HG03097 (cell line): ENCODE data around the gene CSMD2.

ENCODE experiments used
- ATAC-seq: cut with Tn5 transposase; IDR thresholded peaks from one replicate; pipeline ENCODE4 v1.9.1; 2021; ENCODE audit not compliant: unreplicated experiment, low FRiP score

CSMD2 gene

DNA sequence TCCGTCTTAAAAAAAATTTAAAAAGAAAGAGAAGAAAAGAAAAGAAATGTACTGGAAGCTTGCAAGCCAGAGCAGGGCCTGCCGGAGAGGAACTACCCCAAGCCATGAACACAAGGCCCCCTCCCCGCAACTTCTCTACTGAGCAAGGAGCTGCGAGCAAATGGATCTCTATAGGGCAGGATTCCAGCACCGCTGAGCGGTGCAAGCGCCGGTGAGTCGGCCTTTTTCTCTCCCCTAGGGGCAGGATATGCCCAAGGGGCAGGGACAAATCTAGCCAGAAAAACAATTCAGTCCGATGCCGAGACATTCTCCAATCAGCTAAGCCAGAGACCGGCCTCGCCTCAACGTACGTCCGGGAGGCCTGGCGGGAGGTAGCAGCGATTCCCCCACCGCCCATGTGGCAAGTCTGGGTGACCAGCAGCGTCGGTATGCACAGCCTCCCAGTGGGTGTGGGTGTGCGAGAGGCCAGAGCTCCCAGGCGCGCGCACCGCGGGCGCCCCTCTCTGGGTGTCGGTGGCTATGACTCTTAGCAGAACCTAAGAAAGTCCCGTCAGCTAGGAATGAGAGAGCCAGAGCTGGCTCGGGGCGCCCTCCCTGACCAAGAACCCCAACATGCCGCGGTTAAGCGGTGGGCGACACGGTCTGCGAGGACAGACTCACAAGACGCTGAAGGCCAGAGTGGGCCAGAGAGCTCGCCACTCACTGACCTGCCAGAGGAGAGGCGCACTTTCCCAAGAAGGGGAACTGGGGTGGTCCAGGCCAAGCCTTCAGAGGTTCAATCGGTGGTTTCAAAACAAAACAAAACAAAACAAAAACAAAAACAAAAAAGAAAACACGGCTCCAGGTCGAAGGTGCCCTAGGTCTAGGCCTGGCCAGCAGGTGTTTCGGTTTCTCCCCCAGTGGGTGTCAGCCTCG, 1.9 kb downstream of the CSMD2 start:
- ATAC-seq, result no peak

DNA sequence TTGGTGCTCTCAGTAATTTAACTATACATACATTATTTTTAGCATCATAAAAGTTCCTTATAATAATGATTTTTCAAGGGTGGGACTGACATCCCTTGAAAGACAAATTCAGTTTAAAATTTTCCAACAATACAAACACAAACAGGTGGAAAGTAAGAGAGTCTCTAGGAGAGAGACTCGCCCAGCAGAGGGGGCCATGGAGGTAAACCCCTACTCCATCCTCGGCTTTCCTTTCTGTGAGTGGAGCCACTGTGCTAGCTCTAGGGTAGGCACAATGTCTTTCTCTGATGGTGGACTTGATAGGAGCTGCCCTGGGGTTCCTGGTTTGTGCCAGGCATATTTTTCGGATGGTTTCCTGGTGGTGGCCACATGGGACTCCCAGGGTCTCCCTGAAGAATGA, 8.3 kb downstream of the CSMD2 start:
- no peak for ATAC-seq

DNA sequence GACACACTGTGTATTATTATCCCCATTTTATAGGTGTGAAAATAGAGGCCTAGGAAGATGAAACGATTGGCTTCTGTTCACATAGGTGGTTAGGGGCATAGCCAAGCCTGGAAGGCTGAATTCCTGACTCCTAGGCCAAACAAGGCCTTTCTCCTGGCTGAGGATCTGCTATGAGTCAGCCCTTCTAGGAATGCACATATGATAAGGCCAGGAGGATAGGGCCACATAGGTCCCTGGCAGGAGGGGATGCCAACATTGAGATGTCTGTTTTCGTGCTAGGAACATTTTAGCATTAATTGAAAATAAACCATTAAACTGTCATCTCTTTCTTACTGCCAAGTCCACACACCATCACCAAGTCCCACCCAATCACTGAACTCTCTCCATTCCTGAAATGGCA, 9.2 kb downstream of the CSMD2 start:
- ATAC-seq, result no peak

GRCh38 chr1:34153246-34153645, 11.8 kb downstream of the CSMD2 start:
- ATAC-seq, result no peak

DNA sequence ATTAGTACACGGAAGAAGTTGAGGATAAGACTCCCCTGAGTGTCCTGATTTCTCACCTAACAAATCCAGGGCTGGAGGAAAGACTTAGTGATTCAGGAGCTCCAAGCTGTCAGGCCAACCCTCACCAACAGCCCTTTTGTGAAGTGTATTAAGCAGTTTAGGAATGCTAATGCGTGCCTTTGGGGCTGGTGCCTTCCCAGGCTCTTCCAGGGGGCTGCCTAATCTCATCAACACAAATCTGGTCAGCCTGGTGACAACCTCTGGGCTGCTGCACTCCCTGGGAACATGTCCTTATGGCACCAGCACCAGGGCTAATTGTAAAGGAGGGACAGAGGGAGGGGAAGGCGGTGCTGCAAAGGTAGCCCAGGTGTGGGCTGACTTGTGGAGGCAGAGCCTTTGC, 15.5 kb downstream of the CSMD2 start:
- ATAC-seq, result no peak

- ATAC-seq, result no peak
These were observed 17.7 kb downstream of the CSMD2 start for GRCh38 chr1:34147301-34147700.

GRCh38 chr1:34144766-34145165, 20.3 kb downstream of the CSMD2 start:
- no peak for ATAC-seq

DNA sequence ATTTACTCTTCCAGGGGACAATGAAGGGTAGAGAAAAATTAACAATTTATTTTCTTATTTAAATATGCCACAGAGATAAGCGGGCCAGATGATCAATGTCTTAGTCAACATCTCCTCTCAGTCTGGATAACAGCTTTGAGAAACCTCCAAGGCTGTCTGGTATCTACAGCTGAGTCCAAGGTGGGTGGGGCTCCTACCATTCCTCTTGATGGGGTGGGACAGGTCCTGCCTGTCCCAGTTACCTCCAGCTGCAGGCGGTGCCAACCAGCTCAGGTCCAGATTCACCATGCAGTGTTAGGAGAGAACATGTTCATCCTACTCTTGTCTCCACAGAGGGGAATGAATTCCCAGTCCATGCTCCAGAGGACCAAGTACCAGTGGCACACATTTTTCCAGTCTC, 21.1 kb downstream of the CSMD2 start:
- ATAC-seq, result no peak

- ATAC-seq, result no peak
These were observed 24.9 kb downstream of the CSMD2 start for GRCh38 chr1:34140011-34140676.

DNA sequence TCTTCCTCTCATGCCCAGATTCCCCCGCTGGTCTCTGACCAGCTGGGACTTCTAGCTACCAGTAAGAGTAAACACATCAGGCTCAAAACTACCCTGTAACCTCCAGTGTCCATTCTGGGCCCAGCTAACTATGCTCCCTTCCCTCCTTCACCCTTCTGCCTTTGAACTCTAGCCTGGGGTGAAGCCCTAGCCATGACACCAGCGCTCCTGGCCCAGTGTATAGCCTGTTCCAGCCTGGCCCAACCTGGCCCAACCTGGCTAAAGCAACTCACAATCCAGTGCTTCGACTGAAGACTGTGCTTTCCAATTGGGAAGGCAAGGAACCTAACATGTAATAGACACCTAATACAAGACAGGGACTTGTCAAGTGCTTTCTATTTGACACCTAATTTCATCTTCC, 27.6 kb downstream of the CSMD2 start:
- ATAC-seq, result no peak

DNA sequence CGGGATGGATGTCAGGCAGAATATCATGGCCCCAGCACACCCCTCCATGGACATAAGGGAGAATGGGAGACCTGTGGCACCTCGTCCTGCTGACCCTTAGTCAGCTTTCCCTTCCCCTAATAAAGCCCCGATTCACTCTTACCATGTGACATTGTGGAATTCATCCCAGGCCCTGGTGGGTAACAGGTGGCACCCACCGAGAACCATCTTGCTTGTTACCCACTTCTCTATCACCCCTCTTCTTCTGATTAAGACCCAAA, 32.9 kb downstream of the CSMD2 start:
- no peak for ATAC-seq

DNA sequence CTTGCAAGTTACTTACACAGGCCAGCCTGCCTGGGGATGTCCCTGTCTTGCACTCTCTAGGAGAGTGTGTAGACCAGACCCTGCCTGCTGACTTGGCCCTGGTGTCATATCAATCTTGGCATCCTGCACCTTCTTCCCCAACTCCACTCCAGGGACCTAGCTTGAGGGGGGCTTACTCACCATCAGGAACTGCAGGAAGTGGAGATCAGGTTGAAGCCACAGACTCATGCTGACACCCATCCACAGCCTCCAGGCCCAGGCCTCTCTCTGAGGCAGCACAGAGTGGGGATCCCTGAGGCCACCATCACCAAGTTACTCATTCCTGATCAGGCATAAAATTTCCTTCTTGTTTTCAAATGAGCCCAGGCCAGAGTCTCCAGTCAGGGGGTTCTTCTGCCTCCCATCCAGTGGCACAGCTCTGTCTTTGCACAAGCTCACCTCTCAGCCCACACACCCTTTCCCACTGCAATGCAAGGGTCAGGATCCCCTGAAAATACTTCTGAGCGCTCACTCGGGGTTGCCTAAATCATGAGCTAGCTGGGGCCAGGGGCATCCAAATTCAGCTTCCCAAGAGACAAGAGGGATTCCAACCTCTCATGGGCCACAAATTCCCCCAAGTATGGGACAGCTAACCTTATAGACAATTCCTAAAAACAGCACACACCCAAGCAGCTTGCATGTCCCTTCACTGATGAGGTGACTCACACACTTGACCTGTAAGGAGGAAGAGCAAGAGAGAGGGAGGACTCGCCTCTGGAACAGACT, 33.5 kb downstream of the CSMD2 start:
- no peak for ATAC-seq

DNA sequence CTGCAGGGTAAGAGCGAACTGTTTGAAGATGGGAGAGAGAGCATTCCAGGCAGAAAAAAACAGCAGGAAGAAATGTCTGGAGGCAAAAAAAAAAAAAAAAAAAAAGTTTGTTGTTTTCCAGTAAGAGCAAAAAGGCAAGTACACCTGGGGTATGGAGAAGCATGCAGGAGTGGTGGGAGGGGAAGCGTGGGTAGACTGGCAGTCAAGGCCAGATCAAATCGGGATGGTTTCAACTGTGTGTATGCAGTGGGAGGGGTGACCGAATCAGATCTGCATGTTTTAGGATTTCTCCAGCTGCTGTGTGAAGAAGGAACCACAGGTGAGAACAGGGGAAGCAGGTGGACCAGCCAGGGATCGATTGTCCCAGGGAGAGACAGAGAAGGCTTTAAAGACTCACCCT, 34.7 kb downstream of the CSMD2 start:
- ATAC-seq, result no peak

- no peak for ATAC-seq
These were observed 35.4 kb downstream of the CSMD2 start for GRCh38 chr1:34129630-34130029.

- no peak for ATAC-seq
These were observed 36.7 kb downstream of the CSMD2 start for GRCh38 chr1:34128186-34128889.

DNA sequence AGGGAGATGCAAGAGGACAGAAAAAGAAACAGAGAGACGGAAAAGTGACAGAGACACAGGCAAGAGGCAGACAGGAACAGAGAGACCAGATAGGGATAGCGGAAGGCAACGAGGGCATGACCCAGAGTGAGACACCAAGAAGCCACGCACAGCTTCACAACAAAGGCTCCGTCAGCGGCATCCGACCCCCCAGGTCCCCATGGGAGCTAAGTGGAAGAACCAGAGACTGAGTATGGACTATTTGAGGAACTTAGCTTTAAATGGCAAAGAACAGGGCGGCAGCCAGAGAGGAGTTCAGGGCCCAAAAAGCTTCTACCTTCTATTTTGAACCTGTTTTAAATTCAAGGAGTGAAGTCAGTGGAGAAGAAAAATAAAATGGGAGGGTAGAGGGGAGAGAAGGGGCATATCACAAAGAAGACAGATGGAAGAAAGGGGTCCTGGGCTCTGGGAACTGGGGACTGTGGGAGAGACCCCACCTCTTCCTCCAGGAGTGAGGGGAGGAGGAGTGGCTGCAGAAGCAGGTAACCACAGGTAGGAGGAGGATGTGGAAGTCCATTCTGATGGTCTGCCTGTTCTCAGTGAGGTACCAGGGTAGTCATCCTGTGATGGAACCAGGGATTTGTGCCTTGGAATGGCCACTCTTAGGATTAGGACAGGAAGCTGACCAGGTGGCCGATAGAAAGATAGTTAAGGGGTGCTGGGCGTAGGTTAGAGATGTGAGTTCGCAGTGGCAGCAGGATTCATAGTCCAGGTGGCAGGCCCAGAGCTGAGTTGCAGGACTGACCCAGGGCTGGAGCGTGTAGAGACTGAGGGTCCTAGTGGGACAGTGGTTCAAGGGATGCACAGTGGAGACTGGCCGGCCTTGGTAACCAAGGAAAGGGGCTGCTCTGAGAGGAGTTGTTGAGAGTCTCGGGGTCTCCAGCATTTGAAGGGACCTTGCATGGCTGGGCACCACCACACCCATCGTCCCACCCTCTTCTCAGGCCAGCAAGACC, 37.7 kb downstream of the CSMD2 start:
- no peak for ATAC-seq

- ATAC-seq, result no peak
These were observed 38.5 kb downstream of the CSMD2 start for GRCh38 chr1:34126486-34126885.

GRCh38 chr1:34125721-34126380, 39.2 kb downstream of the CSMD2 start:
- no peak for ATAC-seq
